ENCODE results near the gene TGFBR1.

DNA sequence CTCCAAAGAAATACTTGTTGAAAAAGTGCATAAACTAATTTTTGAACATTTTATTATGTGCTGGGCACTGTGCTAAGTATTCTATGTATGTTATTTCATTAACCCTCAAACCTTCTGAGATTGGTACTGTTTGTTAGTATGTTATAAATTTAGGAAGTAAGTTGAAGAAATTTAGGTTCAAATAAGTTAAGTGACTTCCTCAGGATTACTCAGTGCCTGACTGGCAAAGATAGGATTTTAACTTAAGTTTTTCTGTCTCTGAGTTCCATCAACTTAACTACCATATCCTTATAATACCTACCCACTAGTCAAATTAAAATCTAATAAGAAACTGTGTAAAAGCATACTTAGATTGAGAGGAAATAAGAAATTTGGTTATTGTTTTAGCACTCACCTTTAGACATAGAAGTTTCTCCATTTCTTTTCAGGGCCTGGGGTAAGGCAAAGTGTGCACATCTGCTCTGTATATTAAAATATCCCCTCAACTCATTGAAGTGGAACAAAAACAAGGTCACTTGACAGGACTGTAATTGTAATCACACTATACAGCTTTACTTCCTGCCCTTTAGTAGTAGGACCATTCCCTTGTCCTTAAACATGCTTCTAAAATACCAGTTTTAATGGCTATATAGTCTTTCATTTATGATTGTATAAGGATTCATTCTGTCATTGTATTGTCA lies 15.2 kb downstream of the TGFBR1 start:
- TF ChIP-seq, protein P1, sequence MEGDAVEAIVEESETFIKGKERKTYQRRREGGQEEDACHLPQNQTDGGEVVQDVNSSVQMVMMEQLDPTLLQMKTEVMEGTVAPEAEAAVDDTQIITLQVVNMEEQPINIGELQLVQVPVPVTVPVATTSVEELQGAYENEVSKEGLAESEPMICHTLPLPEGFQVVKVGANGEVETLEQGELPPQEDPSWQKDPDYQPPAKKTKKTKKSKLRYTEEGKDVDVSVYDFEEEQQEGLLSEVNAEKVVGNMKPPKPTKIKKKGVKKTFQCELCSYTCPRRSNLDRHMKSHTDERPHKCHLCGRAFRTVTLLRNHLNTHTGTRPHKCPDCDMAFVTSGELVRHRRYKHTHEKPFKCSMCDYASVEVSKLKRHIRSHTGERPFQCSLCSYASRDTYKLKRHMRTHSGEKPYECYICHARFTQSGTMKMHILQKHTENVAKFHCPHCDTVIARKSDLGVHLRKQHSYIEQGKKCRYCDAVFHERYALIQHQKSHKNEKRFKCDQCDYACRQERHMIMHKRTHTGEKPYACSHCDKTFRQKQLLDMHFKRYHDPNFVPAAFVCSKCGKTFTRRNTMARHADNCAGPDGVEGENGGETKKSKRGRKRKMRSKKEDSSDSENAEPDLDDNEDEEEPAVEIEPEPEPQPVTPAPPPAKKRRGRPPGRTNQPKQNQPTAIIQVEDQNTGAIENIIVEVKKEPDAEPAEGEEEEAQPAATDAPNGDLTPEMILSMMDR (IDR thresholded peaks at IDR 0.05; ENCODE audit: low read depth, low read length, poor library complexity, severe bottlenecking) = no peak
- TF ChIP-seq EZH2phosphoT487 (IDR thresholded peaks at IDR 0.05; ENCODE audit: borderline replicate concordance, low read length) = no peak

All from DOHH2 (cell line).